Motor neuron (in vitro differentiated cells): ENCODE measurements around the gene SCMH1. TPM values are rescaled to one million over a fixed set of nuclear protein-coding genes. Genes with fewer than 3 reads are reported as not detected.
A peak's percentile ranks its signal among the peaks of the same experiment; 100 is the strongest.
"Not testable (repeated sequence)": the region's sequence is repeated elsewhere in the genome, so short reads cannot be mapped to it uniquely, and the experiment has no call there.

Experiments
- ATAC-seq, 8 experiments: fragments of 200-7000 bp; cut with Tn5 transposase; replicated peaks in 6 of 8; 2 replicates each; pipeline ENCODE4 v1.8.0; 2021; ENCODE audit warnings: mild to moderate bottlenecking in 8 of 8, moderate library complexity in 8 of 8
- H3K27ac ChIP-seq, 2 donors: fragments of 250-450 bp; sonication (Bioruptor Pico); 2 replicates each; pipeline ENCODE4 v1.9.0; 2021; ENCODE audit warnings: antibody characterized with exemption in 2 of 2, mild to moderate bottlenecking in 2 of 2, moderate library complexity in 1 of 2
- H3K4me1 ChIP-seq, 2 donors: fragments of 250-450 bp; sonication (Bioruptor Pico); replicated peaks in 1 of 2; 2 replicates each; pipeline ENCODE4 v1.6.1; 2021; ENCODE audit warnings: antibody characterized with exemption in 2 of 2, mild to moderate bottlenecking in 2 of 2, moderate library complexity in 1 of 2
- H3K4me3 ChIP-seq, 5 donors: fragments of 250-450 bp; sonication (Bioruptor Pico); 2 replicates each; pipeline ENCODE4 v1.9.0; 2021; ENCODE audit warnings: antibody characterized with exemption in 5 of 5, mild to moderate bottlenecking in 5 of 5, moderate library complexity in 4 of 5
- WGBS, 10 experiments: fragments of 450-650 bp; shearing (Covaris generic); methylation state at CpG; one replicate each; pipeline ENCODE4 v1.0.0; 2022; 5-methylcytosine and 5-hydroxymethylcytosine counted together
- in situ Hi-C, 9 experiments: fragments of 400-800 bp; cut with MboI; loops; one replicate each; pipeline ENCODE4 v1.15.0; 2021; ENCODE audit warnings: low sequenced_read_pairs in 9 of 9, low pct_unique_long_range_greater_than_20kb in 2 of 9; ENCODE audit not compliant: unreplicated experiment in 9 of 9
- total RNA-seq, 8 experiments: library from RNA; unstranded; fragments of 300-600 nt; gene quantifications; 2 replicates each; pipeline versions ENCODE4 v1.2.3 to v1.2.4, GENCODE V29; 2022

The SCMH1 gene
- total RNA-seq, 8 experiments from 2014 or later, result 8.8 to 40.9 (median 30.1) TPM

- no peak for ATAC-seq
- H3K27ac ChIP-seq, result no peak overlapping the region
- 33 to 100% (median 96%) methylated on average over 1 to 3 of the region's 3 CpGs; no CpG with 5 or more reads in 1 of the 10 experiments for WGBS, 10 experiments
- no peaks in the 10 kb centered on the region for H3K4me1 ChIP-seq
- no peak overlapping the region for H3K4me3 ChIP-seq
- in situ Hi-C loops, result no loop called here
Measured at GRCh38 chr1:41160498-41161110, 81.5 kb downstream of the SCMH1 start.

- WGBS, 10 experiments, result 90 to 100% (median 98%) methylated on average over 1 of the region's 1 CpG; no CpG with 5 or more reads in 2 of the 10 experiments
- Histone ChIP-seq H3K4me1 (no peaks in the 10 kb centered on the region), H3K27ac (no peak overlapping the region), H3K4me3 (no peak overlapping the region)
- in situ Hi-C loops, result no loop called here
- ATAC-seq, result no peak
Measured at GRCh38 chr1:41158966-41159365, 83.1 kb downstream of the SCMH1 start.

- no peak overlapping the region for H3K4me3 ChIP-seq
- no peak overlapping the region for H3K27ac ChIP-seq
- in situ Hi-C loops, result no loop called here
- 81 to 100% (median 93%) methylated on average over 1 to 3 of the region's 3 CpGs for WGBS, 10 experiments
- no peak for ATAC-seq
- no peaks in the 10 kb centered on the region for H3K4me1 ChIP-seq
Measured at GRCh38 chr1:41158147-41158875, 83.8 kb downstream of the SCMH1 start.

GRCh38 chr1:41155105-41155504, 87.0 kb downstream of the SCMH1 start:
- H3K4me1 ChIP-seq, result no peaks in the 10 kb centered on the region
- 88 to 100% (median 100%) methylated on average over 1 of the region's 1 CpG; no CpG with 5 or more reads in 1 of the 10 experiments for WGBS, 10 experiments
- in situ Hi-C loops, result no loop called here
- no peak for ATAC-seq
- H3K4me3 ChIP-seq, result no peak overlapping the region
- H3K27ac ChIP-seq, result no peak overlapping the region

- no peaks in the 10 kb centered on the region for H3K4me1 ChIP-seq
- no peak overlapping the region for H3K4me3 ChIP-seq
- no peak for ATAC-seq
- in situ Hi-C loops, result no loop called here
- no peak overlapping the region for H3K27ac ChIP-seq
Measured at GRCh38 chr1:41153750-41154274, 88.3 kb downstream of the SCMH1 start.

- Histone ChIP-seq H3K4me1 (no peaks in the 10 kb centered on the region), H3K27ac (no peak overlapping the region), H3K4me3 (no peak overlapping the region)
- in situ Hi-C loops, result no loop called here
- WGBS, 10 experiments, result 13 to 100% (median 70%) methylated on average over 1 of the region's 1 CpG
- ATAC-seq, result peak in 5 of 8 experiments; percentile 12 to 92 (median 60)
Measured at GRCh38 chr1:41152622-41153044, 89.5 kb downstream of the SCMH1 start.

- in situ Hi-C loops, result no loop called here
- ATAC-seq, result no peak
- 45 to 92% (median 88%) methylated on average over 1 to 4 of the region's 4 CpGs for WGBS, 10 experiments
- Histone ChIP-seq H3K27ac (no peak overlapping the region), H3K4me1 (no peaks in the 10 kb centered on the region), H3K4me3 (no peak overlapping the region)
Measured at GRCh38 chr1:41151846-41152245, 90.3 kb downstream of the SCMH1 start.

- ATAC-seq, result no peak
- Histone ChIP-seq H3K27ac (no peak overlapping the region), H3K4me1 (no peaks in the 10 kb centered on the region), H3K4me3 (no peak overlapping the region)
- in situ Hi-C loops, result no loop called here
- WGBS, 10 experiments, result 42 to 100% (median 71%) methylated on average over 1 to 2 of the region's 2 CpGs; no CpG with 5 or more reads in 1 of the 10 experiments
Measured at GRCh38 chr1:41149570-41149969, 92.5 kb downstream of the SCMH1 start.

GRCh38 chr1:41144285-41144684, 97.8 kb downstream of the SCMH1 start:
- Histone ChIP-seq H3K4me3 (no peak overlapping the region), H3K27ac (no peak overlapping the region), H3K4me1 (no peaks in the 10 kb centered on the region)
- in situ Hi-C loops, result no loop called here
- 75 to 100% (median 100%) methylated on average over 1 of the region's 1 CpG; no CpG with 5 or more reads in 2 of the 10 experiments for WGBS, 10 experiments
- ATAC-seq, result no peak

GRCh38 chr1:41138549-41138948, 103.6 kb downstream of the SCMH1 start:
- in situ Hi-C loops, result no loop called here
- Histone ChIP-seq H3K4me1 (no peaks in the 10 kb centered on the region), H3K27ac (no peak overlapping the region), H3K4me3 (no peak overlapping the region)
- ATAC-seq, result no peak
- WGBS, 10 experiments, result 88 to 100% (median 100%) methylated on average over 1 of the region's 1 CpG; no CpG with 5 or more reads in 1 of the 10 experiments

- 77 to 100% (median 100%) methylated on average over 1 of the region's 1 CpG; no CpG with 5 or more reads in 3 of the 10 experiments for whole genome bisulfite sequencing, 10 experiments
- H3K27ac ChIP-seq, result no peak overlapping the region
- H3K4me1 ChIP-seq, result no peaks in the 10 kb centered on the region
- no peak overlapping the region for H3K4me3 ChIP-seq
- ATAC-seq, result no peak
- in situ Hi-C loops, result no loop called here
Measured at GRCh38 chr1:41135196-41135947, 106.7 kb downstream of the SCMH1 start.

- H3K4me3 ChIP-seq, in situ Hi-C loops, H3K4me1 ChIP-seq, H3K27ac ChIP-seq, ATAC-seq: not testable (repeated sequence)
- 83 to 93% (median 88%) methylated on average over 1 to 2 of the region's 2 CpGs; no CpG with 5 or more reads in 5 of the 10 experiments for WGBS, 10 experiments
Measured at GRCh38 chr1:41134325-41134724, 107.8 kb downstream of the SCMH1 start.
